Body of pancreas (tissue), 4 donors: ENCODE data around the gene MMP11. TPM values are rescaled to one million over a fixed set of nuclear protein-coding genes. Genes with fewer than 3 reads are reported as not detected.

Experiments used
- ATAC-seq: fragments of 150-250 bp; one replicate; pipeline ENCODE4 v1.9.1; 2016
- DNase-seq, 4 donors: peaks; one replicate each; pipeline ENCODE4 v3.0.0-alpha.2; 2019
- H3K27ac ChIP-seq, 4 donors: fragments of 200-600 bp; sonication (generic); 1 replicate in 3 of 4; 2 replicates in 1 of 4; pipeline versions ENCODE4 v1.5.1 to v1.6.1; 2016 to 2019; ENCODE audit warnings: mild to moderate bottlenecking in 1 of 4, mixed read lengths in 1 of 4, moderate library complexity in 1 of 4
- H3K27me3 ChIP-seq, 2 donors: fragments of 200-600 bp; sonication (generic); one replicate each; pipeline ENCODE4 v1.6.0; 2016; ENCODE audit warnings: mild to moderate bottlenecking in 1 of 2
- H3K36me3 ChIP-seq, 2 donors: fragments of 200-600 bp; sonication (generic); replicated peaks in 1 of 2; 2 replicates each; pipeline ENCODE4 v1.5.1; 2016; ENCODE audit warnings: low read depth in 2 of 2; ENCODE audit not compliant: insufficient read depth in 1 of 2
- H3K4me1 ChIP-seq: fragments of 200-600 bp; sonication (generic); one replicate; pipeline ENCODE4 v1.6.0; 2016
- H3K4me3 ChIP-seq, 2 donors: fragments of 200-600 bp; sonication (generic); 1 replicate in 1 of 2; 2 replicates in 1 of 2; pipeline ENCODE4 v1.5.1; 2016 to 2019
- H3K9me3 ChIP-seq, 3 donors: fragments of 200-600 bp; sonication (generic); 1 replicate in 2 of 3; 2 replicates in 1 of 3; pipeline ENCODE4 v1.5.1; 2016
- CTCF ChIP-seq, 7 experiments: fragments of 450-650 bp in 4 of 7; fragments of 200-600 bp in 3 of 7; sonication (generic) in 3 of 7; IDR thresholded peaks; one replicate each; pipeline ENCODE4 v1.5.1; 2016 to 2019; ENCODE audit warnings: antibody characterized with exemption in 7 of 7
- POLR2A ChIP-seq, 3 donors: fragments of 450-650 bp; IDR thresholded peaks; one replicate each; pipeline ENCODE4 v1.6.1; 2016; ENCODE audit warnings: antibody characterized with exemption in 3 of 3, mild to moderate bottlenecking in 2 of 3
- WGBS, 2 donors: methylation state at CpG; one replicate each; pipeline ENCODE4 v1.1.5; 2017; 5-methylcytosine and 5-hydroxymethylcytosine counted together
- intact Hi-C: fragments of 100-400 bp; cut with DNase I; formaldehyde crosslinking; loops from one replicate; pipeline ENCODE4 v1.15.1; 2023
- total RNA-seq, 2 donors: library from RNA; depleted of rRNA; stranded (reverse); fragments of >200 nt; gene quantifications; one replicate each; pipeline ENCODE4 v1.1.0, GENCODE V29; 2016

Gene MMP11
- total RNA-seq, 2 donors from 2014 or later, result 1.0 to 2.0 TPM

DNA sequence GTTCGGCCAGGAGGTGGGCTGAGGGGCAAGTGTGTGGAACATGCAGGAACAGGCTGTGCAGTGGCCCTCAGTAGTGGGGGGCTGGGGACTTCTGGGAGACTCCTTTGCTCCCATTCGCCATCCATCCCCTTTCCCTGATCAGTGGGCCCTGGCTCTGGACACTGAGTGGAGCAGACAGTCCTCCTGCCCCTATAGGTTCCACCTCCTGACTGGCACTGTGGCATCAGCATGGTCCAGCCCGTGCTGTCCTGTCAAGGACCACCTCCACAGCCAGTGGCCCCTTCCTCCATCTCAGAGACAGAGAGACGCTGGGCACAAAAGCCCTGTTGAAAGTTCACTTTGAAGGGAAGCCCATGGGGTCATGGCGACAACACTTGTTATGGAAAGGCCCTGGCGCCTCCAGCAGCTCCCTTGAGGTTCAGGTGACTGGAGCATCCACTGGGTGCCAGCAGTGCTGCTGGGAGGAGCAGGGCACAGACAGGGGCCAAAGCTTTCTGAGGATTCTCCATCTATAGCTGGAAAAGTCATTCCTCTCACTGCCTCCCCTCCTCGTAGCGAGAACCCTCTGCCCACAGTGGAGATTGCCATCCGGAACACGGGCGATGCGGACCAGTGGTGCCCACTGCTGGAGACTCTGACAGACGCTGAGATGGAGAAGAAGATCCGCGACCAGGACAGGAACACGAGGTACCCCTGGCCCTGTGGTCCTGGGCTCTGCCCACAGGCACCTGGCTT, 60.5 kb downstream of the MMP11 start:
- H3K36me3 ChIP-seq, result peaks cover 0 to 9% of the 10 kb centered on the region in 2 donors

More for the DNA sequence above, 60.5 kb downstream of the MMP11 start:
- Histone ChIP-seq H3K27me3 (no peaks in the 10 kb centered on the region), H3K4me1 (peaks cover 43% of the 10 kb centered on the region), H3K9me3 (no peaks in the 10 kb centered on the region), H3K27ac (peak overlapping the region in 1 of 4 donors; percentile 16), H3K4me3 (no peak overlapping the region)
- intact Hi-C loops, result no loop called here
- DNase-seq (peak in 1 of 4 donors; percentile 9), ATAC-seq (no peak)
- TF ChIP-seq CTCF (IDR thresholded peaks at IDR 0.05) (no peak), POLR2A (IDR thresholded peaks at IDR 0.05) (no peak)
- WGBS, 2 donors, result 88 to 93% methylated on average over 13 to 16 of the region's 16 CpGs

Other genes with a start within 250 kb of the MMP11 start
- not detected for gene IGLL1, start 192.6 kb upstream of the MMP11 start, total RNA-seq
- not detected for gene DRICH1, start 140.5 kb upstream of the MMP11 start, total RNA-seq
- gene RGL4, start 81.8 kb upstream of the MMP11 start, total RNA-seq, result not detected
- gene ZNF70, start 21.7 kb upstream of the MMP11 start, total RNA-seq, result 1 to 10 TPM; 4.2 to 9.9 TPM
- not detected for gene VPREB3, start 18.4 kb upstream of the MMP11 start, total RNA-seq
- gene C22orf15, start 9.9 kb upstream of the MMP11 start, total RNA-seq, result not detected
- gene CHCHD10, start 4.9 kb upstream of the MMP11 start, total RNA-seq, result 100 to 1,000 TPM in 1 of 2 donors, 10 to 100 TPM in 1; 18.2 to 116 TPM
- gene SMARCB1, start 14.1 kb downstream of the MMP11 start, total RNA-seq, result 100 to 1,000 TPM in 1 of 2 donors, 10 to 100 TPM in 1; 40.2 to 119 TPM
- 10 to 100 TPM in 1 of 2 donors, 1 to 10 TPM in 1; 6.2 to 33.3 TPM for gene DERL3, start 66.2 kb downstream of the MMP11 start, total RNA-seq
- 10 to 100 TPM; 23.6 to 32.3 TPM for gene SLC2A11, start 85.0 kb downstream of the MMP11 start, total RNA-seq
- 100 to 1,000 TPM; 134 to 156 TPM for gene MIF, start 121.5 kb downstream of the MMP11 start, total RNA-seq
- 10 to 100 TPM in 1 of 2 donors, 1 to 10 TPM in 1; 8.3 to 16.5 TPM for gene GSTT2B, start 188.3 kb downstream of the MMP11 start, total RNA-seq
- under 1 TPM in 1 of 2 donors, not detected in 1; 0.66 TPM for gene DDTL, start 194.0 kb downstream of the MMP11 start, total RNA-seq
- gene DDT, start 201.6 kb downstream of the MMP11 start, total RNA-seq, result 10 to 100 TPM; 70.3 to 78.4 TPM
- not detected for gene GSTT2, start 207.3 kb downstream of the MMP11 start, total RNA-seq
- not detected for gene GSTT4, start 232.6 kb downstream of the MMP11 start, total RNA-seq
- gene CABIN1, start 238.5 kb downstream of the MMP11 start, total RNA-seq, result 10 to 100 TPM; 32.4 to 80.8 TPM